Keratinocyte (primary cell): Measurements from ENCODE around the gene ARL17A.
"Not testable (repeated sequence)": the region's sequence is repeated elsewhere in the genome, so short reads cannot be mapped to it uniquely, and the experiment has no call there.

Experiments
- CTCF ChIP-seq, 3 experiments: IDR thresholded peaks in 1 of 3; conservative IDR thresholded peaks in 1 of 3; optimal IDR thresholded peaks in 1 of 3; 2 replicates in 2 of 3; 3 replicates in 1 of 3; pipeline versions ENCODE3 to v1.5.1; 2011; ENCODE audit warnings: low read length in 3 of 3, mild to moderate bottlenecking in 3 of 3, moderate library complexity in 2 of 3, control low read depth in 1 of 3, inconsistent platforms in 1 of 3; ENCODE audit not compliant: insufficient read depth in 2 of 3; ENCODE audit errors: extremely low read depth in 1 of 3
- EZH2 ChIP-seq: IDR thresholded peaks from one replicate; pipeline ENCODE4 v1.6.1; 2012; ENCODE audit warnings: inconsistent platforms, mild to moderate bottlenecking, low read length, moderate library complexity

- TF ChIP-seq EZH2; CTCF (optimal IDR thresholded peaks at IDR 0.05 in 1 of 3, IDR thresholded peaks at IDR 0.05 in 1 of 3, conservative IDR thresholded peaks at IDR 0.05 in 1 of 3; ENCODE audit: extremely low read depth in 1 of 3, insufficient read depth in 2 of 3, low read length in 3 of 3): not testable (repeated sequence)
Measured at GRCh38 chr17:46548607-46549006, 30.9 kb downstream of the ARL17A start.
